HG02678 (cell line): ENCODE results near the gene PACS1.

Experiments
- ATAC-seq: cut with Tn5 transposase; IDR thresholded peaks from one replicate; pipeline ENCODE4 v1.9.1; 2021; ENCODE audit warnings: mild to moderate bottlenecking, moderate library complexity; ENCODE audit not compliant: unreplicated experiment

The PACS1 gene

GRCh38 chr11:66176650-66177049 lies 106.6 kb downstream of the PACS1 start:
- ATAC-seq: no peak

- no peak for ATAC-seq
Observed at GRCh38 chr11:66178183-66178582, 108.1 kb downstream of the PACS1 start.

GRCh38 chr11:66178871-66179270 lies 108.8 kb downstream of the PACS1 start:
- ATAC-seq: no peak

- no peak for ATAC-seq
Observed at GRCh38 chr11:66181632-66182315, 111.7 kb downstream of the PACS1 start.

- ATAC-seq: no peak
Observed at GRCh38 chr11:66183494-66184048, 113.5 kb downstream of the PACS1 start.

GRCh38 chr11:66184728-66185127 lies 114.7 kb downstream of the PACS1 start:
- ATAC-seq: no peak

- no peak for ATAC-seq
Observed at GRCh38 chr11:66186470-66186869, 116.4 kb downstream of the PACS1 start.

GRCh38 chr11:66187453-66187852 lies 117.4 kb downstream of the PACS1 start:
- no peak for ATAC-seq

- no peak for ATAC-seq
Observed at GRCh38 chr11:66188580-66188979, 118.5 kb downstream of the PACS1 start.

- no peak for ATAC-seq
Observed at GRCh38 chr11:66189031-66189745, 119.1 kb downstream of the PACS1 start.

- ATAC-seq: no peak
Observed at GRCh38 chr11:66190786-66191185, 120.7 kb downstream of the PACS1 start.

GRCh38 chr11:66192181-66192863 lies 122.2 kb downstream of the PACS1 start:
- ATAC-seq: no peak

GRCh38 chr11:66194391-66194790 lies 124.3 kb downstream of the PACS1 start:
- no peak for ATAC-seq

- ATAC-seq: no peak
Observed at GRCh38 chr11:66195867-66196266, 125.8 kb downstream of the PACS1 start.

- no peak for ATAC-seq
Observed at GRCh38 chr11:66203847-66204246, 133.8 kb downstream of the PACS1 start.

- ATAC-seq: no peak
Observed at GRCh38 chr11:66204412-66204811, 134.3 kb downstream of the PACS1 start.

- ATAC-seq: no peak
Observed at GRCh38 chr11:66207816-66208215, 137.7 kb downstream of the PACS1 start.

- ATAC-seq: no peak
Observed at GRCh38 chr11:66211100-66211499, 141.0 kb downstream of the PACS1 start.

GRCh38 chr11:66216911-66217310 lies 146.8 kb downstream of the PACS1 start:
- ATAC-seq: no peak

- ATAC-seq: no peak
Observed at GRCh38 chr11:66218036-66218435, 148.0 kb downstream of the PACS1 start.

- no peak for ATAC-seq
Observed at GRCh38 chr11:66218846-66219620, 149.0 kb downstream of the PACS1 start.
